Inflammatory macrophage treated with lipopolysaccharide for 1 hour (primary cell): Measurements from ENCODE around the gene BEX3.
"Not testable (repeated sequence)": the region's sequence is repeated elsewhere in the genome, so short reads cannot be mapped to it uniquely, and the experiment has no call there.

Source experiments
- DNase-seq, 2 donors: peaks; one replicate each; pipeline ENCODE4 v3.0.0-alpha.2; 2020 to 2022

BEX3 gene

GRCh38 chrX:103384672-103385071 is 8.3 kb downstream of the BEX3 start:
- DNase-seq: no peak

- DNase-seq: not testable (repeated sequence)
Measured at GRCh38 chrX:103385283-103385830, 9.0 kb downstream of the BEX3 start.

GRCh38 chrX:103386332-103386731 is 10.0 kb downstream of the BEX3 start:
- no peak for DNase-seq

DNA sequence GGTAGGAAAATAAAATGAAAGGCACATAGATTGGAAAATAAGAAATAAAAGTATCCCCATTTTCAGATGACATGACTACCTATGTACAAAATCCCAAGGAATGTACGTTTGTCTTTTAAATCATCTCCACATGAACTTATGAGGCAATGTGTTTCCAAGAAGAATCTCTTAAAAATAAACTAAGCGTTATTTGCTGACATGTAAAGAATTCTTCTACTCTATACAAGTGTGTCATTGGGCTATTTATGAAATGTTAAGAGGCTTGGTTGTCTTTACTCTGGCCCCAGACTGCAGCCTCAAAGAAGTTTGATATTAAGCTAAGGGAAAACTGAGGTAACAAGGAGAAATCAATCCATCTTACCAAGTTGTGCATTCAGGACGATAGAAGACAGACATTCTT is 17.1 kb downstream of the BEX3 start:
- no peak for DNase-seq

GRCh38 chrX:103396186-103396585 is 19.8 kb downstream of the BEX3 start:
- no peak for DNase-seq

DNA sequence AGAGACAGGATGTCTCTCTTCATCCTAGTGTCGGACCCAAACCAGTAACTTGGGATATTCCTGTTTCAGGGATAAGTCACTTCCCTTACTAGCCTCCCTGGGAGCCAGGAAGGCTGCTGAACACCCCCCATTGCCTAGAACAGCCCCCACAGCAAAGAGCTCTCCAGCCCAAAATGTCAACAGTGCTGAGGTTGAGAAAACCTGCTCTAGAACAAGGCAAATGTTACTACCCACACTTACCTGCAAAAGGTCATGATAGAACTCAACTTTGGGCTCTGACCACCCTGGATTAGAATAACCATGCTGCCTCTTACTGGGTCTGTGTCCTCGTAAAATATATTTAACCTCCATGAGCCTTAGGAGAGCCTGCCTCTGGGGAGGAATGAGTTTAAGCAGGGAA is 20.3 kb downstream of the BEX3 start:
- no peak for DNase-seq

- DNase-seq: no peak
Measured at GRCh38 chrX:103397707-103398106, 21.4 kb downstream of the BEX3 start.

DNA sequence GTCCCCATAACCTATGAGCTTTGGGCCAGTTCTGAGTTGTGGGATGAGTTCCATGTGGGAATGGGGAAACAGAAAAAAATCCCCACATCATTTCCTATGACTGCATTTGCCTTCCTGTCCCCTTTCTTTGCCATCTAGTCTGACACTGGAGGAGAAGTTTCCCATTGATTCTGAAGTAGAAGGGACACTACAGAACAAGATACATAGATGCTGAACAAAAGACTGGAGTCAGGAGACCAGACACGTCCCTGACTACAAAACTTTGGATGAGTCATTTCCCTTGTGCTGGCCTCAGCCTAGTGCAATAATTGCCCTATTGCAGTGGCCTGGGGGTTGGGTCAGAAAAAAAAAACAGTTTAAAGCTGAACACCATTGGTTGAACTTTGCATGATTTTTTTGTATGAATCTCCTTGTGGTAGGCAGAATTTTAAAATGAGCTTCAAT is 22.1 kb downstream of the BEX3 start:
- peak; percentile 53 to 76 for DNase-seq

DNA sequence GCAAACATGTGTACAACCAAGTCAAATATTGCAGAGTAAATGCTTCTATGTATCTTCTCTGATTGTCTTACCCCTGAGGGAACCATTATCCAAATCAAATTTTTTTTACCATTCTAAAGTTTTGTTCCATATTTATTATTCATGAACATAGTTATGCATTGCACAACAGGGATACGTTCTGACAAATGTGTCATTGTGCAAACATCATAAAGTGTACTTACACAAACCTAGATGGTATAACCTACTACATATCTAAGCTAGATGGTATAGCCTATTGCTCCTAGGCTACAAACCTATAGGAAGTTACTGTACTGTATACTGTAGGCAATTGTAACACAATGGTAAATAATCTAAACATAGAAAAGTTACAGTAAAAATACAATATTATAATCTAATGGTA is 23.4 kb downstream of the BEX3 start:
- no peak for DNase-seq

DNA sequence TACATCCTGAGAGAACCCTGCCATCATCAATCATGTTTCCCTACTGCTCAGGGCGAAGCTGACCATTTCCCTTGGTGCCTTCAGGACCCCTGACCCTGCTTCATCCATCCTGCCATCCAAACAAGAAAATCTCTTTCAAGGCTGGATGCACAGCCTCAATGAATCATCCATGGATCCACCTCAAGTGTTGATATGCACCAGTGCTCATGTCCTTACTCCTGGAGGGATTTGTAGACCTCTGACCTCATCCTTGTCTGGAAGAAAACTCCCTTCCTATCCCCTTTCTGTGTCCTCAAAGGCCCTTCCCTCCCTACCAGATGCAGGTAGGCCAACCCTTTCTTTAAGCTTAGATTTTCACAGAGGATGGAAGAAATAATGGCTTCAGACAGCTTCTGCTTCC is 24.6 kb downstream of the BEX3 start:
- no peak for DNase-seq

GRCh38 chrX:103404231-103405008 is 28.1 kb downstream of the BEX3 start:
- peak; percentile 39 to 56 for DNase-seq

- no peak for DNase-seq
Measured at GRCh38 chrX:103405009-103405333, 28.6 kb downstream of the BEX3 start.

- DNase-seq: no peak
Measured at GRCh38 chrX:103406256-103406655, 29.9 kb downstream of the BEX3 start.

DNA sequence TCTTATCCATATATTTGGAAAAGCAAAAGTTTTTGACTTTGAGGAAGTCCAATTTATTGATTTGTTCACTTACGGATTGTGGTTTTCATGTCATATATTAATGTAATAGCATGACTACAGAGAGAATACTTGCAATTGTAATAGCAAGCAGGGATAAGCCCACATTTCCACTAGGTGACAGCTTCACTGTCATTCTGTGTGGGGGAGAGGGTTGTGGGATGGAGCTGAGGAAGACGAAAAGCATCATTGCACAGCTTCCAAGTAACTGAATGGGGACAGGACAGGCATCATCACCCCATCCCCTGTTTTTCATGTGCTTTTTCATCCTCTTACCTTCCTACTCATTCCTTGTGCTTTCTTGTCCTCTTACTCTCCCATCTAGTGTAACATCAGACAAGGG is 31.4 kb downstream of the BEX3 start:
- no peak for DNase-seq

DNA sequence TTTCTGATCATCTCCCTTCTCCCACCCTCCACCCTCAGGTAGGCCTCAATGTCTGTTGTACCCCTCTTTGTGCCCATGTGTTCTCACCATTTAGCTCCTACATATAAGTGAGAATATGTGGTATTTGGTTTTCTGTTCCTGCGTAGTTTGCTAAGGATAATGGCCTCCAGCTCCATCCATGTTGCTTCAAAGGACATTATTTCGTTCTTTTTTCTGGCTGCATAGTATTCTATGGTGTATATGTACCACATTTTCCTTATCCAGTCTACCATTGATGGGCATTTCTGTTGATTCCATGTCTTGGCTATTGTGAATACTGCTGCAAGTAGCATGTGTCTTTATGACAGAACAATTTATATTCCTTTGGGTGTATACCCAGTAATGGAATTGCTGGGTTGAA is 35.4 kb downstream of the BEX3 start:
- DNase-seq: not testable (repeated sequence)

GRCh38 chrX:103413705-103414387 is 37.5 kb downstream of the BEX3 start:
- DNase-seq: no peak

DNA sequence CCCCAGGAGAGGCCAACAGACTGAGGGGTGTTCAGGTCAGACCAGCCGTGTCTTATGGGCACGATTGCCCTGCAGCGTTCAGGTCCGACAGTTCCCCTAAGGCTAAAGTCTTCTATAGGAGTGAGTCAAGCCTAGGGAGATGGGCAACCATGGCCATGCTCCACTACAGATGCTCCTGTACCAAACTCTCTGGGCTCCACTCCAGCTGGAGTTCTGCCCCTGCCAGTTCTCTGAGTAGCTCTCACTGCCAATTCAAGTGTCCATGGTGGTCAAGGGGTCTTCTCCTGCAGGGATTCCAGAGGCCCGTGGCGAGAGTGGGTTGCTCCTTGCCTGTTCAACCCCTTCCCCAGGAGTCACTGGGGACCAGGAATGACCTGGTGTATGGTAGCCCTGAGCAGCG is 38.2 kb downstream of the BEX3 start:
- no peak for DNase-seq

GRCh38 chrX:103415068-103415467 is 38.7 kb downstream of the BEX3 start:
- DNase-seq: no peak

GRCh38 chrX:103415528-103415927 is 39.2 kb downstream of the BEX3 start:
- peak in 1 of 2 donors; percentile 34 for DNase-seq

DNA sequence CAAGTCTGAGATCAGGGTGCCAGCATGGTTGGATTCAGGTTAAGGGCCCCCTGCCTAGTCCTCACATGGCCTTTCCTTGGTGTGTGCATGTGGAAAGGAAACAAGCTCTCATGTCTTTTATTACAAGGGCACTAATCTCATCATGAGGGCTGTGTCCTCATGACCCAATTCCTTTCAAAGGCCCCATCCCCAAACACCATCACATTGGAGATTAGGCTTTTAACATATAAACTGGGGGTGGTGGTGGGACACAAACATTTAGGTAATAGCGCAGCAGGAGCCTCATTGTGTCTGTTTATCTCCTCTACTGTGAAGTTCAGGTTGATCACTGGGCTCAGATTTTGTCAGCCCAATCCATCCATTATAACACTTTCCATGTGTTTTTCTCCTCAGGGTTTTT is 41.0 kb downstream of the BEX3 start:
- DNase-seq: no peak

GRCh38 chrX:103417933-103418332 is 41.6 kb downstream of the BEX3 start:
- no peak for DNase-seq

GRCh38 chrX:103418811-103419340 is 42.5 kb downstream of the BEX3 start:
- DNase-seq: peak; percentile 7 to 40

DNA sequence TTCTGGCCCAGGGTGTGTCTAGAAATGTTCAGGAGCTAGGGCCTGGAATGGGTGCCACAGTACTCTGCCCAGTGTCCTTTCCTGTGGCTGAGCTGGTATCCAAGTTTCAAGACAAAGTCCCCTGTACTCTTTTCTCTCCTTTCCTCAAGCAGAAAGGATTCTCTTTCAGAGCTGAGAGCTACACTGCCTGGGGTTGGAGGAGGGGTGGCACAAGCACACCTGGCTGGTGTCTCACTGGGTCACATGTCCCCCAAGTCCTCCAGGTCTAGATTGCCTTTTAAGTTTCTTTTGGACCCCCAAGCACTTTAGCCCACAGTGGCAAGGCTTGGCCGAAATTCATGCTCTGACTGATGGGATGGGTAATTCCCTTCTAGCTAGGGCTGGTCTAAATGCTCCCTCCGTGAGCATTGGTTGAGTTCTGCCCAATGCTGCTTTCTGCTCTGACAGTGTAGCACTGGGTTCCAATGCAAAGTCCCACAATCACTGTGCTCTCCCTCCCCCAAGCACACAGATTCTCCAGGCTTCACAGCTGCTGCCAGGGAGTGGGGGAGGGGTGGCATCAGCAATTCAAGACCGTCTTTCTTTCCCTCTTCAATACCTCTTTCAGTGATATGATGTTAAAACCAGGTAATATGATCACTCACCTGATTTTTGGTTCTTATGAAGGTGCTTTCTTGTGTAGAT is 47.8 kb downstream of the BEX3 start:
- no peak for DNase-seq
